HG02571 (cell line): ENCODE data around the gene SEPTIN5.

Experiments used
- ATAC-seq: cut with Tn5 transposase; IDR thresholded peaks from one replicate; pipeline ENCODE4 v1.9.1; 2021; ENCODE audit warnings: mild to moderate bottlenecking, moderate library complexity; ENCODE audit not compliant: unreplicated experiment

The SEPTIN5 gene

DNA sequence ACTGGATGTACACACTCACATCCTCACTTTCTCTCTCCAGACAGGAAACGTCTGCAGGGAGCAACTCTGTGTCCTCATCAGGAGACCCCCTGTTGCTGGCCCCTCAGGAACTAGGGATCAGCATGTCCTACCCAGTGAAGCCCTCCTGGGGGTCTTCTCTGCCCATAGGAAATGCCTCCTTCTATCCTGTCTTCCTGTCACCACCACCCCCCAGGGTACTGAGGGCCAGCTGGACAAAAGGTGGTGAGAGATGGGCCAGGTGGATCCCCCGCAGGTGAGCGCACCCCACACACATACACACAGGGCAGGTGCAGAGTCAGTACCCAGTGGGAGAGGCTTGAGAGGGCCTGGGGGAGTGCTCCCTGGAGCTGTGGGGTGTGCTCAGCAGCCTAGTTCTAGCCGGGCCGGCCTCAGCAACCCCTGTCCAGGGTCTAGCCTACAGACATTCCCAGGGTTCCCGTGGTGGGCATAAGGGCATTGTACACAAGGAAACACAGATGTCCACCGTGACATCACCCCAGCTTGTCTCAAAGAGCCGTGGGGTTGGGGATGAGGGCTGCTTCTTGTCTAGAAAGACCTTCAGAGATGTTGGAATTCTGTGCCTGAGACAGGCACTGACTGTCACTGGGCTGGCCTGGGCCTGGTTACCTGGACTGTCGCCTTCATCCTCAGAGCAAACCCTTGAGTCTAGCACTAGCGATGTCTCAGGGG is 18.3 kb downstream of the SEPTIN5 start:
- ATAC-seq = no peak

GRCh38 chr22:19733755-19734154 is 19.5 kb downstream of the SEPTIN5 start:
- no peak for ATAC-seq

DNA sequence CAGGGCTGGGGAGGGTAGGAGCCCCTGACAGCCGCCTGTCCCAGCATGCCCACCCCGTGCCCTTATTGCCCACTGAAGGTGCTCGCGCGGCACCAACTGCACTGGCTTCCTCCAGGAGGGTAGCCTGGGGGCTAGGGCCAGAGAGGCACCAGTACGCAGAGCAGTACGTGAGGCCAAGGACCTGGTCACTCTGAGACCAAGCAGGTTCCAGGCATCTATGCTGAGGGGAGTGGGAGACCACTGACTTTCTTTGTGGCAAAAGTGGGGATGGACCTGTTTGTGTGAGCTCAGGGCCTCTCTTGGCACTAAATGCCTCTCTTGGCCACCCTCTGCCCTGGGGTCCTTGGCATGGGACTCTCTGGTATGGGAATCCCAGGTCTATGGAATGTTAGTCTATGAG is 19.9 kb downstream of the SEPTIN5 start:
- ATAC-seq = no peak

GRCh38 chr22:19734837-19735382 is 20.6 kb downstream of the SEPTIN5 start:
- no peak for ATAC-seq

GRCh38 chr22:19735665-19736510 is 21.6 kb downstream of the SEPTIN5 start:
- ATAC-seq = no peak

DNA sequence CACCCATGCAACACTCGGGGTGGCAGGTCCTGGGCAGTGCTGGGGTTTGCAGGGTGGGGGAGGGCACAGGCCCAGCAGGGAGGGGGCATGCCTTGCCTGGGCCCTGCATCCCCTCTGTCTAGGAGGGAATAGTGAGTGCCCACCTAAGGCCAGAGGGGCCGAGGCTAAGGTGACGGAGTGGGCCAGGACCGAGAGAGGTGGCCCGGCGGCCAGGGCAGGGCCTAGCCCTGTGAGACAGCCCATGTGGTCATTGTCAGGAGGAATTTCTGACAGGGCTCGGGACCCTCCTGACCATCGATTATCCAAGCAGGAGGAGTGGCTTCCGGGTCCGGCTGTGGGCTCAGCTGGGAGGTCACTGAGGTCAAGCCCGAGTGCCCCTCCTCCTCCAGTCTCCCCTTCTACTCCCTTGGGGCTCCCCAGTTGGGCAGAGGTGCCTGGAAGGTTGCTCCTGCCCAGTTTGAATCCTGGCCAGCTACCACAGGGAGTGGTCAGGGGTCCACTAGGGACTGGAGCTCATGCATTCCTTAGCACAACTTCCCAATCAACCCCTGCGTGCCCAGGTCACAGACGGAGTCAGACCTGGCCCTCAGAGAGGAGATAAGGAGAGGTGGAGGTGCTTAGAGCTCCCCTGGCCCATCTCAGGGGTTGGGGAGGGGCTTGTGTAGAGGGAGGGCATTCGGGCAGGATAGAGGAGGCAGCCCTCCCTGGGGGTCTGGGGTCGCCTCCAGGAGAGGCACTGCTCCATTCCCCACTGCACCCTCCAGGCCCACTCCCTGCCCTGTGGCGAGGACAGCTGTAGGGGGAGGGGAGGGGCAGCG is 23.8 kb downstream of the SEPTIN5 start:
- ATAC-seq = no peak

- no peak for ATAC-seq
Measured at GRCh38 chr22:19738664-19739447, 24.6 kb downstream of the SEPTIN5 start.

DNA sequence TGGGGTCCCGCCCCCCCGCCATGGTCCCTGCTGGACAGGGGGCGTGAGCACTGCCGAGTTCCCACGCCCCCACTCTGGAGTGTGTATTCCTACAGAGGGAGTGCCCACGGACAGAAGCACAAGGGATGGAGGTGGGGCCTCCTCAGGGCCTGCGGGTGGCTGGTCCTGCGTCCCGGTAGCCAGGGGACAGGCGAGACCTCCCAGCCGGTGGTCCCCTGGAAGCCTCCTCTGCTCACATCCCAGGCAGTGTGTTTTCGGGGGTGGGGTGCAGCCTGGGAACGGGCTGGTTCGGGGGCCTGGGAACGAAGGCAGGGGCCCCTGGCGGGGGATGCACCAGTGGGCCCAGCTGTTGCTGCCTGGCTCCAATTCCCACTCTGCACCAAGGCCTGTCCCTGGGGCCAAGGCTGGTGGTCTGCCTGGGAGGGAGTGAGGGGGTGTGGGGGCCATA is 25.2 kb downstream of the SEPTIN5 start:
- ATAC-seq = no peak

DNA sequence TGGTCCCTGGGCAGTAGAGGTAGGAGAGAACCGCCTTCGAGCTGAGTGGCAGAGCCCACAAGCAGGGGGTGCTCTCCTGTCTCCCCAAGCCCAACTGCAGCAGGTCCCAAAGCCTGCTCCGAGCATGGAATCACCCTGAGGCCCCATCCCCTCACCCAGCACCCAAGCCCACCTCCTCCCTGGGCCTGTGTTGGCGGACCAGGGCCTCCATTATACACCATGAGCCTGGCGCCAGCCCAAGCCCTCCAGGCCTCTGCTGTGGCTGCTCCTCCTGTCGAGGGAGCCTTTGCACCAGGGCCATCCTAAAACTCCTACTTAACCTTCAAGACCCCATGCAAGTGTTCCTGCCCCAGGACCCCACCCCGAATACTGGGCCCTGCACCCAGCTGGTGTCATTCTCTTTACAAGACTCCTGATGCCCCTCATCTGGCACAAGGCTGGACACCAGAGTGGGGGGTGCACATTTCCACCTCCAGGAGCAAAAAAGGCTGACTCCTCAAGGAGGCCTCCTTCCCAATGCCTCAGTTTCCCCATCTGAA is 25.7 kb downstream of the SEPTIN5 start:
- no peak for ATAC-seq

DNA sequence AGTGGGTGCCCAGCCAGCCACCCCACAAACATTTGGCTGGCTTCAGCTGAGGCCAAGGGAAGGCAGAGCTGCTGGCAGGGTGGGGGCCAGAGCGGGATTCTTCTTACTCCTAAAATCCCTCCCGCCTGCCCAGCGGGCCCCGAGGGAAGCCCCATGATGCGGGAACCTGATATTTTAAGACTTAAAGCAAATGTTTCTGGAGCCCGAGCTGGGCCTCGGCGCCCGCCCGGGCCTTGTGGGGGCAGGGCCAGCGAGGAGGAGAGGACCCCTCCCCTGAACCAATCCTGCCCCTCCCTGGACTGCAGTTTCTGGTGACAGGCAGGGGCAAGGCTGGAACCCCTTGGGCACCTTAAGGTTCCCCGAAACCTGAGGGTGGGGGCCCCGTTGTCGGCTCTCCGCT is 26.3 kb downstream of the SEPTIN5 start:
- ATAC-seq = no peak

DNA sequence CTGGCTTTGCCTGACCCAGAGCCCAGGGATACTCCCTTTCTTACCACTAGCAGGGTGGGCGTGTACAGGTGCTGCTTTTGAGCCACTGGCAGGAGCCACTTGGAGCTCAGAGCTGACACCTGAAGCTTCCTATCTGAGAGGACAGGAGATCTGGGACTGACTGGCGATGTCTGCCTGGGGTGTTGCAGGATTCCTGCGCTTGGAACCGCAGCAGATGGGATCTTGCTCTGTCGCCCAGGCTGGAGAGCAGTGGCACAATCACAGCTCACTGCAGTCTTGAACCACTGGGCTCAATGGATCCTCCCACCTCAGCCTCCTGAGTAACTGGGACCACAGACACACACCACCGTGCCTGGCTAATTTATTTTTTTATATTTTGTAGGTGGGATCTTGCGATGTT is 26.8 kb downstream of the SEPTIN5 start:
- no peak for ATAC-seq

- no peak for ATAC-seq
Measured at GRCh38 chr22:19742160-19743066, 28.1 kb downstream of the SEPTIN5 start.

GRCh38 chr22:19743081-19743480 is 28.8 kb downstream of the SEPTIN5 start:
- ATAC-seq = no peak

- no peak for ATAC-seq
Measured at GRCh38 chr22:19743651-19744050, 29.3 kb downstream of the SEPTIN5 start.

DNA sequence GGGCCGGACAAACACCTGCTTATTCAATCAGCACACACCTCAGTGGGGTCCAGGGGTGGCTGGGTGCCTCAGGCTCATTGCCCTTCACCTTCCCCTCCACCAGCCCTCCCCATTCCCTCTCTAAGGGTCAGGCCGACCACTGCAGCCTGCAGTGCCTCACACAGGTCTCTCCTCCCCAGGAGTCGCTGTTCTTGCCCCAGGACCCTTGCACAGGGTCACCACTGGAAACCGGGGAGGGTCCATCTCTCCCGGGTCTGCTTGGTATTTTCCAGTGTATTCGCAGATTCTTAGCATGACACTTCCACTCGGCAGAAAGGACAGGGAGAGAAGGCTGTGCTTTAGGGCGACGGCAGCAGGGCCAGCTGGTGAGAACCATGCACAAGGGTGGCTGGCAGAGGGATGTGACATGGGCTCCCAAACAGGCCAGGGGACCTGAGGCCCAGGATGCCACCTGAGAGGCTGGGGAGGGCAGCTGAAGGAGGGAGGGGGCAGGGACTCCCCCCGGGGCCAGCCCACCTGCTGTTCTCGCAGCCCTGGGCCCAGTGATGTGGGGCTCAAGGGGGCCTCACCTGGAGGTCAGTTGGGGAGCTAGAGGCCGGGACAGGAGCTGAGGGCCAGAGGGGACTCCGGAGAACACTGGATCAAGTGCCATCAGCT is 30.2 kb downstream of the SEPTIN5 start:
- ATAC-seq = no peak

DNA sequence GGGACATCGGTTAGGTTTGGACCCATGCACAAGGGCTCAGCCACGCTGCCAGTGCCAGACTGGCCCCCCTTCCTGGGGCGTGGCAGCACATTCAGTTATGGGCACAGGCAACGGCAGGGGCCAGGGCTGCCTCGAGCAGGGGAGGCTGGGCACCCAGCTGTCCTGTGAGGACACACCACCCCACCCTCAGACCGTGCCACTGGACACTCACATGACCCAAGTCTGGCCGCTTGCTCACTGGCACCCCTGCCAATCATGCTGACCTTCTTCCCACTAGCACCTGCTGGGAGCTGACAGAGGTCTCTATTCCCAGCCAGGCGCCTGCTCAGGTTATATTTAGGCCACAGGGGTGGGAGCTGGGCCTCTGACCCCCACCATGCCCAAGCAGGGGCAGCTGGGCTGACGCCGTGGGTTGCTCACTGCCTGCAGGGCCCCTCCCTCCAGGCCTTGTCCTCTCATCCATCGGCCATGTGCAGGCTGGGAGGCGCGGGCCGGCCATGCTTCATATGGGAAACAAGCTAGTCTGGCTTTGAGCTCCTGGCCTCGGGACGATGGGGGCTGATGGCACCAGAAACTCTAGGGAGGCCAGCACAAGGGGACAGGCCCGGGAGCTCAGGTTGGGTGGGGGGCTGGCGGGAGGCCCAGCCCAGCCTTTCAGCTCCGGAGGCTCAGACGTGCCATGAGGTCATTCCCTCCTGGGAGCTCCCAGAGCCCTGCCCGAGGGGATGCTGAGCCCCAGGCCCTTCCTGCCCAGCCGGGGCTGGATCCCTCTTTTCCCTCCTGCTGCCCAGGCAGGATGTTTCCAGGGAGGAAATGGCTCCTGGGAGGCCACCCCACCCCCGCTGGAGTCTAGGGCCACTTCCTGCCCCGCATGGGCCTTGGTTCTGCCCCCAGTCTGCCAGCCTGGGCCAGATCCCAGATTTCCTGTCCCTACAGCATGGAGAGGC is 31.1 kb downstream of the SEPTIN5 start:
- no peak for ATAC-seq

DNA sequence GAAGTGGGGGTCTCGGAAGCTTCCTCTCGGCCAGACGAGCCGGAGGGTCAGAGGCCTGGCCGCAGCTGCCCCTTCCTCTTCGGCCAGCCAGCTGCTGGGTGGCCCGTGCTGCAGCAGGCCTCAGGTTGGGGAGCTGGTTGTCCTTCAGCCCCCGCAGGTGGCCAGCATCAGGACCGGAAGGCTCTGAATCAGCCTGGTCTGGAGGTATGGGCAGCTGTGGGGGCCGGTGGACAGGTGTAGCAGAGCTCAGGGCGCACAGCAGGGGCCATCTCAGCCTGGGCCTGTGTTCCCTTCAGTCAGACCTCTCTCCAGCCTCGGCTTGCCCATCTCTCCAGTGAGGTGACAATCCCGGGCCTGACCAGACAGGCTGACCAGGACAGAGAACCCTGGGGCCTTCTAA is 32.4 kb downstream of the SEPTIN5 start:
- ATAC-seq = no peak
